Measurements from ENCODE around the gene CNOT1.

The CNOT1 gene

DNA sequence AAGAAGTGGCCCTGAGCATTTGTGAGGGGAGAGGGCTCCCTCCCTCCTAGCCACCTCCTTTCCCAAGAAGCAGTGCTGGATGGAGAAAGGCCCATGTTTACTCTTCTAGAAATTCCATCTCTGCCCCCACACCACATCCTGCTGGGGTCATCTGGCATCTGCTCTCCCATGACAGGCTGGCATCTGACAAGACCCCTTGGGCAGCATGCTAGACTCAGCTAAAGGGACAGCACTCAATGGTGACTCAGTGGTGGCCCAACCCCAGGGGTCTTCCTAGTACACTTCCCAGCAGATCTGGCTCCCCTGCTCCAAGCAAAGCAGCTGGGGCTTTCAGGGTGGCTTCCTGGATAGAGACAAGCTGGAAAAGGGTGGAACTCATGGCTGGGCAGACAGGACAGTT is 40.6 kb upstream of the CNOT1 start (continued):
- TF ChIP-seq ZNF121 (tag by site-specific recombination; IDR thresholded peaks at IDR 0.05) (no peak), GFI1B (tag by site-specific recombination; IDR thresholded peaks at IDR 0.05) (no peak), ZBTB21 (tag by site-specific recombination; IDR thresholded peaks at IDR 0.05) (no peak), ZNF830 (tag by site-specific recombination; IDR thresholded peaks at IDR 0.05; ENCODE audit: low read depth) (no peak), ZNF394 (tag by site-specific recombination; IDR thresholded peaks at IDR 0.05; ENCODE audit: borderline replicate concordance) (no peak)
- TF ChIP-seq, protein P1, sequence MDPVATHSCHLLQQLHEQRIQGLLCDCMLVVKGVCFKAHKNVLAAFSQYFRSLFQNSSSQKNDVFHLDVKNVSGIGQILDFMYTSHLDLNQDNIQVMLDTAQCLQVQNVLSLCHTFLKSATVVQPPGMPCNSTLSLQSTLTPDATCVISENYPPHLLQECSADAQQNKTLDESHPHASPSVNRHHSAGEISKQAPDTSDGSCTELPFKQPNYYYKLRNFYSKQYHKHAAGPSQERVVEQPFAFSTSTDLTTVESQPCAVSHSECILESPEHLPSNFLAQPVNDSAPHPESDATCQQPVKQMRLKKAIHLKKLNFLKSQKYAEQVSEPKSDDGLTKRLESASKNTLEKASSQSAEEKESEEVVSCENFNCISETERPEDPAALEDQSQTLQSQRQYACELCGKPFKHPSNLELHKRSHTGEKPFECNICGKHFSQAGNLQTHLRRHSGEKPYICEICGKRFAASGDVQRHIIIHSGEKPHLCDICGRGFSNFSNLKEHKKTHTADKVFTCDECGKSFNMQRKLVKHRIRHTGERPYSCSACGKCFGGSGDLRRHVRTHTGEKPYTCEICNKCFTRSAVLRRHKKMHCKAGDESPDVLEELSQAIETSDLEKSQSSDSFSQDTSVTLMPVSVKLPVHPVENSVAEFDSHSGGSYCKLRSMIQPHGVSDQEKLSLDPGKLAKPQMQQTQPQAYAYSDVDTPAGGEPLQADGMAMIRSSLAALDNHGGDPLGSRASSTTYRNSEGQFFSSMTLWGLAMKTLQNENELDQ (tag by site-specific recombination; IDR thresholded peaks at IDR 0.05; ENCODE audit: low read depth): no peak

DNA sequence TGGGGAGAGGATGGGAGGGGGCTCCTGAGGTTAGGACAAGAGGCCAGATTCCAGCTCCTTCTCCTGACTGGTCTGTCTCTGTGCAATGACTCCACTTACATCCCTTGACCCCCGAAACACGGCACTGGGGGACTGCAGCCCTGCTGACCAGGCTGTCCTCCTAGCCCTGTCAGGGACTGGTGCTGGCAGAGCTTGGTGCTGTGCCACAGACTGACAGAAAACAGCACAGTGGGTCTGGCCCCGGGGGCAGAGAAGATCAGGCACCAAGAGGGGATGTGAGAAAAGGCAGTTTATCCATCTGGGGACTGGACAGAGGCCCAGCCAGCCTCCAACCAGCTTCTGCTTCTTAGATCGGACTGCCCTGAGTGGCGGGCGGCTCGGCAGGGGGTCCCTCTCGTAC is 35.6 kb upstream of the CNOT1 start:
- Histone ChIP-seq H3K27ac (ENCODE audit: extremely low read depth, low read depth, low read length) (no peak overlapping the region), H3K9me3 (ENCODE audit: control insufficient read depth, insufficient read depth, low read depth, low read length) (no peaks in the 10 kb centered on the region), H3K4me3 (ENCODE audit: low read depth, low read length) (no peak overlapping the region), H3K4me1 (ENCODE audit: control insufficient read depth, insufficient read depth, low read length) (no peaks in the 10 kb centered on the region), H3K36me3 (ENCODE audit: control insufficient read depth in 2 of 2, insufficient read depth in 1 of 2, low read length in 2 of 2) (peaks cover 0 to 11% of the 10 kb centered on the region in 2 experiments; a peak in 1 of 3 replicates)
- CTCF ChIA-PET: interaction anchor here (1.1 kb wide), 1 partner anchor 91 kb away, joined by 4 read pairs; no protein-coding TSS in a partner anchor
- TF ChIP-seq ZNF2 (tag by site-specific recombination; IDR thresholded peaks at IDR 0.05): no peak
- TF ChIP-seq ZNF664 (tag by site-specific recombination; IDR thresholded peaks at IDR 0.05): no peak
- TF ChIP-seq ZNF830 (tag by site-specific recombination; IDR thresholded peaks at IDR 0.05; ENCODE audit: low read depth): no peak
- no peak for TF ChIP-seq SETDB1 (IDR thresholded peaks at IDR 0.05; ENCODE audit: insufficient read length, low read length)
- no peak for TF ChIP-seq ZNF221 (tag by site-specific recombination; IDR thresholded peaks at IDR 0.05; ENCODE audit: borderline replicate concordance)
- TF ChIP-seq, protein P2, sequence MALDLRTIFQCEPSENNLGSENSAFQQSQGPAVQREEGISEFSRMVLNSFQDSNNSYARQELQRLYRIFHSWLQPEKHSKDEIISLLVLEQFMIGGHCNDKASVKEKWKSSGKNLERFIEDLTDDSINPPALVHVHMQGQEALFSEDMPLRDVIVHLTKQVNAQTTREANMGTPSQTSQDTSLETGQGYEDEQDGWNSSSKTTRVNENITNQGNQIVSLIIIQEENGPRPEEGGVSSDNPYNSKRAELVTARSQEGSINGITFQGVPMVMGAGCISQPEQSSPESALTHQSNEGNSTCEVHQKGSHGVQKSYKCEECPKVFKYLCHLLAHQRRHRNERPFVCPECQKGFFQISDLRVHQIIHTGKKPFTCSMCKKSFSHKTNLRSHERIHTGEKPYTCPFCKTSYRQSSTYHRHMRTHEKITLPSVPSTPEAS (tag by site-specific recombination; IDR thresholded peaks at IDR 0.05): no peak
- no peak for TF ChIP-seq ZNF391 (tag by site-specific recombination; IDR thresholded peaks at IDR 0.05; ENCODE audit: borderline replicate concordance, low read depth)
- no peak for TF ChIP-seq ZNF791 (tag by site-specific recombination; IDR thresholded peaks at IDR 0.05)
- no peak for TF ChIP-seq FEZF1 (tag by site-specific recombination; IDR thresholded peaks at IDR 0.05)
- no peak for TF ChIP-seq ZNF146 (tag by site-specific recombination; IDR thresholded peaks at IDR 0.05)
- TF ChIP-seq, protein P3, sequence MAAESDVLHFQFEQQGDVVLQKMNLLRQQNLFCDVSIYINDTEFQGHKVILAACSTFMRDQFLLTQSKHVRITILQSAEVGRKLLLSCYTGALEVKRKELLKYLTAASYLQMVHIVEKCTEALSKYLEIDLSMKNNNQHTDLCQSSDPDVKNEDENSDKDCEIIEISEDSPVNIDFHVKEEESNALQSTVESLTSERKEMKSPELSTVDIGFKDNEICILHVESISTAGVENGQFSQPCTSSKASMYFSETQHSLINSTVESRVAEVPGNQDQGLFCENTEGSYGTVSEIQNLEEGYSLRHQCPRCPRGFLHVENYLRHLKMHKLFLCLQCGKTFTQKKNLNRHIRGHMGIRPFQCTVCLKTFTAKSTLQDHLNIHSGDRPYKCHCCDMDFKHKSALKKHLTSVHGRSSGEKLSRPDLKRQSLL (tag by site-specific recombination; IDR thresholded peaks at IDR 0.05): no peak
- TF ChIP-seq ZFP41 (tag by site-specific recombination; IDR thresholded peaks at IDR 0.05; ENCODE audit: borderline replicate concordance): no peak
- no peak for TF ChIP-seq ZNF521 (tag by site-specific recombination; IDR thresholded peaks at IDR 0.05)
- TF ChIP-seq, protein P4, sequence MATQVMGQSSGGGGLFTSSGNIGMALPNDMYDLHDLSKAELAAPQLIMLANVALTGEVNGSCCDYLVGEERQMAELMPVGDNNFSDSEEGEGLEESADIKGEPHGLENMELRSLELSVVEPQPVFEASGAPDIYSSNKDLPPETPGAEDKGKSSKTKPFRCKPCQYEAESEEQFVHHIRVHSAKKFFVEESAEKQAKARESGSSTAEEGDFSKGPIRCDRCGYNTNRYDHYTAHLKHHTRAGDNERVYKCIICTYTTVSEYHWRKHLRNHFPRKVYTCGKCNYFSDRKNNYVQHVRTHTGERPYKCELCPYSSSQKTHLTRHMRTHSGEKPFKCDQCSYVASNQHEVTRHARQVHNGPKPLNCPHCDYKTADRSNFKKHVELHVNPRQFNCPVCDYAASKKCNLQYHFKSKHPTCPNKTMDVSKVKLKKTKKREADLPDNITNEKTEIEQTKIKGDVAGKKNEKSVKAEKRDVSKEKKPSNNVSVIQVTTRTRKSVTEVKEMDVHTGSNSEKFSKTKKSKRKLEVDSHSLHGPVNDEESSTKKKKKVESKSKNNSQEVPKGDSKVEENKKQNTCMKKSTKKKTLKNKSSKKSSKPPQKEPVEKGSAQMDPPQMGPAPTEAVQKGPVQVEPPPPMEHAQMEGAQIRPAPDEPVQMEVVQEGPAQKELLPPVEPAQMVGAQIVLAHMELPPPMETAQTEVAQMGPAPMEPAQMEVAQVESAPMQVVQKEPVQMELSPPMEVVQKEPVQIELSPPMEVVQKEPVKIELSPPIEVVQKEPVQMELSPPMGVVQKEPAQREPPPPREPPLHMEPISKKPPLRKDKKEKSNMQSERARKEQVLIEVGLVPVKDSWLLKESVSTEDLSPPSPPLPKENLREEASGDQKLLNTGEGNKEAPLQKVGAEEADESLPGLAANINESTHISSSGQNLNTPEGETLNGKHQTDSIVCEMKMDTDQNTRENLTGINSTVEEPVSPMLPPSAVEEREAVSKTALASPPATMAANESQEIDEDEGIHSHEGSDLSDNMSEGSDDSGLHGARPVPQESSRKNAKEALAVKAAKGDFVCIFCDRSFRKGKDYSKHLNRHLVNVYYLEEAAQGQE (tag by site-specific recombination; IDR thresholded peaks at IDR 0.05): no peak
- TF ChIP-seq, protein P5, sequence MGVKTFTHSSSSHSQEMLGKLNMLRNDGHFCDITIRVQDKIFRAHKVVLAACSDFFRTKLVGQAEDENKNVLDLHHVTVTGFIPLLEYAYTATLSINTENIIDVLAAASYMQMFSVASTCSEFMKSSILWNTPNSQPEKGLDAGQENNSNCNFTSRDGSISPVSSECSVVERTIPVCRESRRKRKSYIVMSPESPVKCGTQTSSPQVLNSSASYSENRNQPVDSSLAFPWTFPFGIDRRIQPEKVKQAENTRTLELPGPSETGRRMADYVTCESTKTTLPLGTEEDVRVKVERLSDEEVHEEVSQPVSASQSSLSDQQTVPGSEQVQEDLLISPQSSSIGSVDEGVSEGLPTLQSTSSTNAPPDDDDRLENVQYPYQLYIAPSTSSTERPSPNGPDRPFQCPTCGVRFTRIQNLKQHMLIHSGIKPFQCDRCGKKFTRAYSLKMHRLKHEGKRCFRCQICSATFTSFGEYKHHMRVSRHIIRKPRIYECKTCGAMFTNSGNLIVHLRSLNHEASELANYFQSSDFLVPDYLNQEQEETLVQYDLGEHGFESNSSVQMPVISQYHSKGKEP (tag by site-specific recombination; IDR thresholded peaks at IDR 0.05): no peak
- TF ChIP-seq, protein P6, sequence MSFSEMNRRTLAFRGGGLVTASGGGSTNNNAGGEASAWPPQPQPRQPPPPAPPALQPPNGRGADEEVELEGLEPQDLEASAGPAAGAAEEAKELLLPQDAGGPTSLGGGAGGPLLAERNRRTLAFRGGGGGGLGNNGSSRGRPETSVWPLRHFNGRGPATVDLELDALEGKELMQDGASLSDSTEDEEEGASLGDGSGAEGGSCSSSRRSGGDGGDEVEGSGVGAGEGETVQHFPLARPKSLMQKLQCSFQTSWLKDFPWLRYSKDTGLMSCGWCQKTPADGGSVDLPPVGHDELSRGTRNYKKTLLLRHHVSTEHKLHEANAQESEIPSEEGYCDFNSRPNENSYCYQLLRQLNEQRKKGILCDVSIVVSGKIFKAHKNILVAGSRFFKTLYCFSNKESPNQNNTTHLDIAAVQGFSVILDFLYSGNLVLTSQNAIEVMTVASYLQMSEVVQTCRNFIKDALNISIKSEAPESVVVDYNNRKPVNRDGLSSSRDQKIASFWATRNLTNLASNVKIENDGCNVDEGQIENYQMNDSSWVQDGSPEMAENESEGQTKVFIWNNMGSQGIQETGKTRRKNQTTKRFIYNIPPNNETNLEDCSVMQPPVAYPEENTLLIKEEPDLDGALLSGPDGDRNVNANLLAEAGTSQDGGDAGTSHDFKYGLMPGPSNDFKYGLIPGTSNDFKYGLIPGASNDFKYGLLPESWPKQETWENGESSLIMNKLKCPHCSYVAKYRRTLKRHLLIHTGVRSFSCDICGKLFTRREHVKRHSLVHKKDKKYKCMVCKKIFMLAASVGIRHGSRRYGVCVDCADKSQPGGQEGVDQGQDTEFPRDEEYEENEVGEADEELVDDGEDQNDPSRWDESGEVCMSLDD (tag by site-specific recombination; IDR thresholded peaks at IDR 0.05): no peak
- POLR2A ChIA-PET: no interaction called here
